ENCODE results near the gene ERVK3-1.
A peak's percentile ranks its signal among the peaks of the same experiment; 100 is the strongest.
"Not testable (repeated sequence)": the region's sequence is repeated elsewhere in the genome, so short reads cannot be mapped to it uniquely, and the experiment has no call there.

ERVK3-1 gene

DNA sequence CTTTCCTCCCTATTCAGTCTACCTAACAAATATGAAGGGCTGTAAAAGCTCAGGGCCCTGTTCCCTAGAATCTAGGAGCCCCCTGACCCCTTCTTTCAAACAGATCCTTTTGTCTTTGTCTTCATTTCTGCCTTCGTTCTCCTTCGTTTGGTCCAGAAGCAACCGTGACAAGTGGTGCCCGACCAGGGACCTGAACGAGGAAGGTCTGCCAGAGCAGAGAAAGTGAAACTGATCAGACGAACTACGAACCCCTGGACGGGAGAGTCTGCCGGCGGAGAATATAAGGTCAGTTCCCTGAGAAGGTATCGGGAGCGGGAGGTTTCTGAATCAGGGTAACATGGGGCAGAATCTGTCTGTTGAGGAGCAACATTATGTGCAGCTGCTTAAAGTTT lies 751 bp downstream of the ERVK3-1 start:
- DNase-seq = no peak

DNA sequence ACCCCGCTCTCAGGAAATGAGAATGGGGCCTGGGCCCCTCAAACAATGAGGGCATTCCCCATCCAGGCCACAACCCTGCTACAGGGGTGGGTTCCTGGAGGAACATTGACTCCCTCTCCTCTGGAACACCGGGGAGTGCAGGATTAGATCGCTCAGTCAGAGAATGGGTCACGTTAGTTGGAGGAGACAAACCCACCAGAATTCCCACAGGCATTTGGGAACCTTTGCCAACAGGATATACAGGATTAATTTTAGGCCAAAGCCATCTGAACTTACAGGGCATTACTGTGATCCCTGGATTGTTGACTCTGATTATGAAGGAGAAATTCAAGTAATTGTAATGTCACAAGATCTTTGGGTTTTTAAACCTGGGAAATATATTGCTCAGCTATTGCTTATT lies 2.6 kb downstream of the ERVK3-1 start:
- DNase-seq = no peak

DNA sequence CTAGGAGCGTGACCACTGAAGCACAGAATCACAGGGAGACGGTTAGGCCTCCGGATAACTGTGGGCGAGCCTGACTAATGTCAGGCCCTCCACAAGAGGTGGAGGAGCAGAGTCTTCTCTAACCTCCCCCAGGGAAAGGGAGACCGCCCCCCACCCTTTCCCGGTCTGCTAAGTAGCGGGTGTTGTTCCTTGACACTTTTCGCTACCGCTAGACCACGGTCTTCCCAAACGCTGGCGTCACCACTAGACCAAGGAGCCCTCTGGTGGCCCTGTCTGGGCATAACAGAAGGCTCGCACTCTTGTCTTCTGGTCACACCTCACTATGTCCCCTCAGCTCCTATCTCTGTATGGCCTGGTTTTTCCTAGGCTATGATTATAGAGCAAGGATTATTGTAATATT lies 5.5 kb downstream of the ERVK3-1 start:
- not testable (repeated sequence) for DNase-seq

DNA sequence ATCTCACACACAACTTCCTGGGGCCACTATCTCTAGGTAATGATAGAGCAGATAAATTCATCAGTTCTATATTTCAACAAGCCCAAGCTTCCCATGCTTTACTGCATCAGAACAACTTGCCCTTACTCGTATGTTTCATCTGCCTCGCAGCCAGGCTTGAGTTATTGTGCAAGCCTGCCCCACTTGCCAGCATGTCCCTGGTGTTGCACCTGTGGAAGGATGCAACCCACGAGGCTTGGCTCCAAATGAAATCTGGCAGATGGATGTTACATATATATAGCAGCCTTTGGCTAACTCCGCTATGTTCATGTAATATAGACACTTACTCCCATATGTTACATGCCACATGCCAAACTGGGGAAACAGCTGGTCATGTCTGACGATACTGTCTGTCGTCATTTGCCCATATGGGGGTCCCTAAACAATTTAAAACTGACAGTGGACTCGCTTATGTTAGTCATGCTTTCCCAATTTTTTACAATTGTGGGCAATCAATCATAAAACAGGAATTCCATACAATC lies 6.2 kb downstream of the ERVK3-1 start:
- DNase-seq = no peak

DNA sequence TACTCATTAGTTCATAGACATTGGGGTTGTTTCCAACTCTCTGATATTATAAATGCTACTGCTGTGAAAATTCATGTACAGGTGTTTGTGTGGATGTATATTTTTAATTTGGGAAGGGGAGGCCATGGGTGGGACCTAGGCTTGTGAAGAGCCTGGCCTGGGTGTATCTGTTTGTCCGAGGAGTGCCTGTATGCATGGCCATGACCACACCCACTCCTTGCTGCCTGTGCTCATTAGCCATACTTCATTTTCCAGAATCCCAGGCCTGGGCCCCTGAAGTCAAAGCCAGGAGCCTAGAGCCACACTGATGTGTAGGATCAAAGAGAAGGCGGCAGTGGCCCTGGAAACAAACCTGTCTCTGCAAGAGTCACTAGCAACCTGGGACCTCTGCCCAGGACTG lies 10.4 kb downstream of the ERVK3-1 start:
- DNase-seq = no peak

DNA sequence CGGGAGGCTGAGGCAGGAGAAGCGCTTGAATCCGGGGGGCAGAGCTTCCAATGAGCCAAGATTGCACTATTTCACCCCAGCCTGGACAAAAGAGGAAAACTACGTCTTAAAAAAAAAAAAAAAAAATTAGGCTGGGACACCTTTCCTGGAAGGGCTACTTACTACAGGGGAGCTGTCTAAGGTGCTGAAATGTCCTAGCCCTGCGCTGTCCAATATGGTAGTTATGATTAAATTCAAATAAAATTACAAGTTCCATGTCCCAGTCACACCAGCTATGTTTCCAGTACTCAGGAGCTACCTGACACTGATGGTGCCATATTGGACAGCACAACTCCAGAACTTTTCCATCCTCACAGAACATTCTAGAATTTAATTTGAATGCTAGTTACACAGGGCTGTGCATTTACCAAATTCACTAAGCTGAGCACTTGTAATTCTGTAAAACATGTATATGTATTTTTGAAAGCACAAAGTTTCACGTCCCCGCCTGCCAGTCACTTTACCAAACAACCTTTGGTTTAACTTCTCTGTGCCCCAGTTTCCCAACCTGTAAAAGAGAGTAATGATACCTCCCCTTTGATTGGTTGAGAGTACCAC lies 12.4 kb downstream of the ERVK3-1 start:
- DNase-seq = peak in 1 of 2 donors; percentile 15

DNA sequence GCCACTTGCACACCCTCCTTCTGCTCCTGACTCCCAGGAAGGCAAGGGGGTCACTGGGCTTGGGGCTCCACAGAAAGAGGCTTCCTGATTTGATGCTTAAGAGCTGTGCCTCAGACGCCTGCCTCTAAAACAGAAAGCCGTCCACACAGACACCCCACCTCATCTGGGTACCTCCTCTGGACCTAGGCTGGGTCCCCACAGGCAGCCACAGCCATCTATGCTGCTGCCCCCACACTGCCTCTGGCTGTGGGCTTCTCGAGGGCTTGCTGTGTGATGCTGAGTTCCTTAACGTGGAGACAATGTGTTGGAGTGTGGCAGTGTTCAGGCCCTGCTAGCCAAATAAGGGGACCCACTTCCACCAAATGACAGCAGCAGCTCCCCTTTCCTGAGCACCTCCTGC lies 13.1 kb downstream of the ERVK3-1 start:
- no peak for DNase-seq

DNA sequence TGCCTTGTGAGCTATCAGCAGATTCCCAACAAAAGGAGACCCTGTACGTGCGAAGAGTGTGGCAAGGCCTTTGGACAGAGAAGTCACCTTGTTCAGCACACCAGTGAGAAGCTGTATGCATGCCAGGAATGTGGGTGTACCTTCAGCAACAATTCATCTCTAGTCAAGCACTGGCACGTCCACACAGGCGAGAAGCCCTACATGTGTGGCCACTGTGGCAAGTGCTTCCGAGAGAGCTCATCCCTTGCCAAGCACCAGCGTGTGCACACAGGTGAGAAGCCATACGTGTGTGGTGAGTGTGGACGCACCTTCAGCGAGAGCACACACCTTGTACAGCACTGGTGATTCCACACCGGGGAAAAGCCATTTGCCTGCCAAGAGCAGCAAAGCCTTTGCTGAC lies 14.1 kb downstream of the ERVK3-1 start:
- no peak for DNase-seq

DNA sequence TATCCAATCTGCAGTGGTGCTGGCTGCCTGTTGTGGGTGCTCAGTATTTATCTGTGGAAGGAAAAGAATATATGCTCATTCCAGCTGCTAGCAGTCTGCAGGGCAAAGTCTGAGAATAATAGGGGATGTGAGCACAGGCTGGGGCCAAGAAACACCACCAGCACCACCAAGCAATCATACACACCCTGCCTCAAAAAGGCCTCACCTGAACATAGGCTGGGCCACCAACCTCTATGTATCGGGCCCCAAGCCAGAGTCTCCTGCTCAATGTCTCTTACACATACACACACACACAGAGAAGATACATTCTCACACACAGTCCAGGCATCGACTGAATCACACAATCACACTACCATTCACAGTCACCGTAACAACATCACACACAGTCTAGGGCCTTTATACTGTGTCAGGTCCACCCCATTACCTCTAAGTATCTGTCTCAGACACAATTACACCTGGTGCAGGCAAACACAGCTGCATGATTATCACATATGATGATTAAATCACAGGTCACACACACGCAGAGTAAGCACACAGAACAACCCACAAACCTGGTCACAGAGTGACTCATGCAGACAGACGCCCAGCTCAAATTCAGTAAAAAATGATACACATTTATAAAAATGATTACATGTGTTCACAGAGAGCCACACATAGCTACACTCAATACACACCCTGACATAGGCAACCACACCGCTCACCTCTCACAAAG lies 20.3 kb downstream of the ERVK3-1 start:
- DNase-seq = no peak

DNA sequence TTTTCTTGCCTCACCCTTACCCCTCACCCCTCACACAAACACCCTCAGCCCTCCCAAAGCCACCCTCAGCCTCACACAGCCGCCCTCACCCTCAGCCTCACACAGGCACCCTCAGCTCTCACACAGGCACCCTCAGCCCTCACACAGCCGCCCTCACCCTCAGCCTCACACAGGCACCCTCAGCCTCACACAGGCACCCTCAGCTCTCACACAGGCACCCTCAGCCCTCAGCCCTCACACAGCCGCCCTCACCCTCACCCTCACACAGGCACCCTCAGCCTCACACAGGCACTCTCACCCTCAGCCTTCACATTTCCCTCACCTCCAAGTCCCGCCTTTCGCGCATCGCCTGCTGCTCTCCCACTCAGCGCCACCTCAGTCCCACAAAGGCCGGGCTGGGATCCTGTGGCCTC lies 21.3 kb downstream of the ERVK3-1 start:
- no peak for DNase-seq

DNA sequence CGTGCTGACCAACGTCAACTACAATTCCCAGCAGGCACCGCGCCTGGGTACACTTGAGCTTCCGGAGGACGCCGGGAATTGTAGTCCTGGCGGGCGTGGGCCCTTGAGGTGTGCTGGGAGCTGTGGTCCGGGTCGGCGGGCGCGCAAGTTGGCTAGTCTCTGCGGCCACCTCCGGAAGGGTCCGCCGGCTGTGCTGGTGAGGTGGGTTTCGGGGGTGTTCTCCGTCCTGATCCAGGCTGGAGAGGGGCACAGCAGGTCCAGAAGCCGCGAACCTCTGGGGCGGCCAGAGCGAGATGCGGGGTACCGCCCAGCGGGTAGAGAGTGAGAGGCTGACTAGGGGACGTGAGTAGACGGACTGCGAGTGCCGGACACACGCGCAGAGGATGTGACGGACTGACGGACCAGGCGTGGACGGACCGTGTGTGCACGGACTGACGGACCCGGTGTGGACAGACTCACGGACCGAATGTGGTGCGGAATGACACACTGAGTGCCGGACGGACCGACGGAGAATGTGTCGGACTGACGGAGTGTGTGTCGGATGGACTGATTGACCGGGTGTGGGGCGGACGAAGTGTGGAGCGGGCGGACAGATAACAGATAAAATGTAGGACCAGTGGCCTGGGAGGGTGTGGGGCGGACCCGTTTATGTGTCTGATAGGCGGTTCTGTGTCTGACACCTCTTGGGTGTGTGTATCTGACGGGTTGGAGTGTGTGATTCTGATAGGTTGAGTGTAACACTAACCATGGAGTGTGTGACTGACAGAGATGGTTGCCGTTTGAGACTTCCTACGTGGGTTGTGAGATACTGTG lies 21.9 kb downstream of the ERVK3-1 start, which contains the start of gene ZSCAN22:
TSS of gene ZSCAN22 (plus strand) at position 81 of the 813 bp plus-strand sequence. CDS start 7,809 bp downstream, outside the sequence.
- peak; percentile 93 to 95 for DNase-seq

DNA sequence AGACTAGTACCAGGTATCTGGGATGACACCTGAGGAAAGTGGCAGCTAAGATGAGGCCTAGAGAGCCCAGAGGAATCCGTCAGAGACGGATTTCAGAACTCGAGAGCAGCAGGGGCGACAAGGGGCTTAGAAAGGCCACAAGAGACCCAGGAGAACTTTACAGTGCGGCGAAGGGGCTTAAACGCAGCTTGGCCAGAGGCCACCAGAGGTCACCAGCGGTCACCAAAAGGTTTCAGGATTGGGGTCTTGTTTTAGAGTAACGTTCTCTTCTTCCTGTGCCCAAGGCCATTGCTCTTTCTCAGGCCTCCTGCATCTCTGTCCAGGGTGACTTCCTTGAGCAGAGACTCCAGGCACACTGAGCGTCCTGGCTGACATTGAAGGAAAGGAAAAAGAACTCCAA lies 23.8 kb downstream of the ERVK3-1 start:
- DNase-seq = peak; percentile 24 to 31

DNA sequence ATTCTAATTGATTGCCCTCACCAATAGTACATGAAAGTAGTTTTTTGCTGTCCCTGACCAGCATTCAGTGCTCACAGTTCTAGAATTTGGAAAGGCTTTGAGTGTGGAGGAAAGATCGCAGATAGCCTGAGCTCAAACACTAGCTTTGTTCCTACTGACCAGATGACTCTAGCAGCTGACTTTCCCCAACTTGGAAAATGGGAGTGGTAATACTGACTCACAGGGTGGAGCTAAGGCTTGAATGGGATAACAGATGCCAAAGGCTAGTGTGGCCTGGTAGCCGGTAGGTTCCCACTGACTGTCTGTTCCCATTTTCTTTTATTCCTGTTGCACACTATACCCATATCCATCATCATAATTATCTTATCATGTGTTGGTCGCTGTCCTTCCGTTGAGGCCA lies 25.3 kb downstream of the ERVK3-1 start:
- peak; percentile 43 to 63 for DNase-seq

DNA sequence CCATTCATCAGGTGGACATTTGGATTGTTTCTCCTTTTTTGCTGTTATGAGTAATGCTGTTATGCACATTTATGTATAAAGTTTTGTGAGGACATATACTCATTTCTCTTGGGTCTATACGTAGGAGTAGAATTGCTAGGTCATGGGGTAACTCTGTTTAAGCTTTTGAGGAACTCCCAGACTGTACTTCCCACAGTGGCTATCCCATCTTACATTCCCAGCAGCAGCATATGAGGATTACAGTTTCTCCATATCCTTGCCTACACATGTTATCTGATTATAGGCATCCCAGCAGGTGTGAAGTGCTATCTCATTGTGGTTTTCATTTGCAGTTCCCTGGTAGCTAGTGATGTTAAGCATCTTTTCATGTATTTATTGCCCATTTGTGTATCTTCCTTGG lies 27.5 kb downstream of the ERVK3-1 start:
- DNase-seq = peak; percentile 56 to 61

DNA sequence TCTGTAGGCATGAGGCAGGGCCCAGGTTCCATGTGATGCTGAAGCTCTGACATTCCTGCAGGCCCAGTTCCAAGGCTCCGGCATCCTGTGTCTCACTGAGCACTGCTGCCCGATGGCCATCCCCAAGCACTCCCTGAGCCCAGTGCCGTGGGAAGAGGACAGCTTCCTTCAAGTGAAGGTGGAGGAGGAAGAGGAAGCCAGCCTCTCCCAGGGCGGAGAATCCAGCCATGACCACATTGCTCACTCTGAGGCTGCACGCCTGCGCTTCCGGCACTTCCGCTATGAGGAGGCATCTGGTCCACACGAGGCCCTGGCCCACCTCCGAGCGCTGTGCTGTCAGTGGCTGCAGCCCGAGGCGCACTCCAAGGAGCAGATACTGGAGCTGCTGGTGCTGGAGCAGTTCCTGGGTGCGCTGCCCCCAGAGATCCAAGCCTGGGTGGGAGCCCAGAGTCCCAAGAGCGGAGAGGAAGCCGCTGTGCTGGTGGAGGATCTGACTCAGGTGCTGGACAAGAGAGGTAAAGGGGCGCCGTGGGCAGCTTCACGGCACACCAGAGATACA lies 29.6 kb downstream of the ERVK3-1 start:
- DNase-seq = peak; percentile 69 to 92

DNA sequence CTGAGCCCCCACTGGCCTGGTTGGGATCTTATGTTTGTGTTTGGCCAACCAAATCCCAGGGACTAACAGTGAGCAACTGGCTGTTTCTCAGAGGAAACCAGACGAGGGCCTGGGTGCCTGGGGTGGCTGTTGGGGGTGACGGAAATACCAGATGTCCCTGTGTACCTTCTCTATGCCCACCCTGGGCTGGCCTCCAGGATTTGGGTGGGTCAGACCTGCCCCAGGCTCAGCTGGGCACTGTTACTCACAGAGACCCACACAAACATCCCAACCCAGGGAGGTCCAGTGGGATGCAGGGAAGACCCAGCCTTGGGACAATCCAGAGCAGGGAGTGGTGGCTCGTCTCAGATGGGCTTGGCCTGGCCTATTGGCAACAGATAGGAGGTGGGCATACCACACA lies 30.5 kb downstream of the ERVK3-1 start:
- DNase-seq = no peak

DNA sequence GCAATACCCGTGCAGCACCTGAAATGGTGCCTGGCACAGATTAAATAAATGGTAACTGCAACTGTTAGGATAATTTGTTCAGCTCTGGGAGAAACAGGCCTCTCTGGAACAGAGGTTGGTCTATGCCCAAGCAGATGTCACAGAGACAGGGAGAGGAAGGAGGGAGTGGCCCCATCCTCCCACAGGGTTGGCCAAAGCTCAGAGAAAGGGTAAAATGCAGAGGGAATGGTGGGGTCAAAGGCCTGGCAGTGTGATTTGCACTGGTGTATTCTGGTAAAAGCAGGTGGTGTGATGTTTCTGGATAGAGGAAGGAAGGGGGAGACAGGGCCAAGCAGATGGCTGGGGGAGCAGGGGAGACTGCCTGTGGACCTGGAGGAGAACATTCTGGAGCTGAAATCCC lies 31.0 kb downstream of the ERVK3-1 start:
- no peak for DNase-seq

DNA sequence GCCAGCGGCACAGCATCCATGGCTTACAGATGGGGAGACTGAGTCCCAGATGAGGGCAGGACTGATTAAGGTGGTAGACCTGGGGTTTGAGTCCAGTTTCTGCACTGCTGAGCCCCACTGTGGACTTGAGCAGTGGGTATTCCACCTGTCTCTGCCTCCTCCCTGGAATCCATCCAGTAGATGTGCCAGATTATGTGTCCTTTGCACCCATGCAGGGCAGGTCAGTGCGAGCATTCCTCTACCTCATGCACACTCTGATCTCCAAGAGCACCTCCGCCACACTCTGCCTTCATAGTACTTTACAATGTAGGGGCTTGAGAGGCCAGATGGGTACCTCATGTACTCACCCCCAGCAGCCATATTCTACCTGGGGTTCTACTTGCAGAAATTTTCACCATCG lies 31.6 kb downstream of the ERVK3-1 start:
- no peak for DNase-seq

DNA sequence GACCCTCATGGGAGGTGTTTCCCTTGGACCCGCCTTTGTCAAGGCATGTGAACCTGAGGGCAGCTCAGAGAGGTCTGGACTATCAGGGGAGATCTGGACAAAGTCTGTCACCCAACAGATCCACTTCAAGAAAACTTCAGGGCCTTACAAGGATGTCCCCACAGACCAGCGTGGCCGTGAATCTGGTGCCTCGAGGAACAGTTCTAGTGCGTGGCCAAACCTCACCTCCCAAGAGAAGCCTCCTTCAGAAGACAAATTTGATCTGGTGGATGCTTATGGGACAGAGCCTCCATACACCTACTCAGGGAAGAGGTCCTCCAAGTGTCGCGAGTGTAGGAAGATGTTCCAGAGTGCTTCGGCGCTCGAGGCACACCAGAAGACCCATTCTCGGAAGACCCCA lies 33.2 kb downstream of the ERVK3-1 start:
- no peak for DNase-seq

DNA sequence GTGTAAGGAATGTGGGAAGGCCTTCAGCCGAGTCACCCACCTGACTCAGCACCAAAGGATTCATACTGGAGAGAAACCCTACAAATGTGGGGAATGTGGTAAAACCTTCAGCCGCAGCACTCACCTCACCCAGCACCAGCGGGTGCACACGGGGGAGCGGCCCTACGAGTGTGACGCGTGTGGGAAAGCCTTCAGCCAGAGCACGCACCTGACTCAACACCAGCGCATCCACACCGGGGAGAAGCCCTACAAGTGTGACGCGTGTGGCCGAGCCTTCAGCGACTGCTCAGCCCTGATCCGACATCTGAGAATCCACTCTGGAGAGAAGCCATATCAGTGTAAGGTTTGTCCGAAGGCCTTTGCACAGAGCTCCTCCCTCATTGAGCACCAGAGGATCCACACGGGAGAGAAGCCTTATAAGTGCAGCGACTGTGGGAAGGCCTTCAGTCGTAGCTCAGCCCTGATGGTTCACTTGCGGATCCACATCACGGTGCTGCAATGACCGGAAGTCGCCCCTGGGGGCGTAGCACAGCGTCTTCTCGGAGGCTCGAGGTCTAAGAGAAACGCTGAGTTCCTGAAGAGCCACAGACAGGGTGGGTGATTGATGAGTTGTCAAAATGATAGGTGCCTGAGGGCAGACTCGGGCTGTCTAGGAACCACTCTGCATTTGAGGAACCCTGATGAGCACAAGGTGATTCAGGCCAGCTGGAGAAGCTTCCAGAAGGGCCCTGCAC lies 33.8 kb downstream of the ERVK3-1 start:
- no peak for DNase-seq

DNA sequence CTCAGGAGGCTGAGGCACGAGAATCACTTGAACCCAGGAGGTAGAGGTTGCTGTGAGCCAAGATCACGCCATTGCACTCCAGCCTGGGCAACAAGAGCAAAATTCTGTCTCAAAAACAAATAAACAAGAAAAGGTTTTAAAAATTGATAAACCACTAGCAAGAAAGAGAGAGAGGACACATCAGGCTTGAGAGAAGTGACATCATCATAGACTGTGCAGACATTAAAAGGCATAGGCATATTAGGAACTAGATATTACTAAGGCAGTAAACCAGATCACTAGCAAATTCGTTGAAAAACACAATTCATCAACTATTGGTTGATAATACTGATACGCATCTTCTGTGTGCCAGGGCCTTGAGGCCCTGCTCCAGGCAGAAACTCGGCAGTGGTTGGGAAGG lies 40.4 kb downstream of the ERVK3-1 start:
- no peak for DNase-seq
